Activated naive CD4-positive, alpha-beta T cell treated with anti-CD3 and anti-CD28 coated beads, Interleukin-2, amount 10 ng/mL, durations not matched to agents 7 days and 5 days (primary cell): Measurements from ENCODE around the gene GLB1L2.
A peak's percentile ranks its signal among the peaks of the same experiment; 100 is the strongest.

Experiments used
- CTCF ChIA-PET: fragments of 350-600 bp; sonication (Branson Sonifier 250); formaldehyde crosslinking; loops from one replicate; lab custom pipeline; 2021; ENCODE audit warnings: antibody characterized with exemption; lab: Charles Lee
- DNase-seq: peaks from one replicate; pipeline ENCODE4 v3.0.0-alpha.2; 2020
- H3K27ac Mint-ChIP-seq: one replicate; pipeline ENCODE4 v1.8.0; 2021; ENCODE audit warnings: mild to moderate bottlenecking, moderate library complexity, mixed read lengths
- H3K27me3 Mint-ChIP-seq: one replicate; pipeline ENCODE4 v1.8.0; 2021; ENCODE audit warnings: mild to moderate bottlenecking, mixed read lengths
- H3K36me3 Mint-ChIP-seq: one replicate; pipeline ENCODE4 v1.8.0; 2021; ENCODE audit warnings: mixed read lengths
- H3K4me1 Mint-ChIP-seq: one replicate; pipeline ENCODE4 v1.8.0; 2021; ENCODE audit warnings: mixed read lengths
- H3K4me3 Mint-ChIP-seq: one replicate; pipeline ENCODE4 v1.8.0; 2021; ENCODE audit warnings: mild to moderate bottlenecking, moderate library complexity, mixed read lengths
- H3K9me3 Mint-ChIP-seq: one replicate; pipeline ENCODE4 v1.8.0; 2021; ENCODE audit warnings: mixed read lengths

GLB1L2 gene

GRCh38 chr11:134374171-134374570, 42.4 kb downstream of the GLB1L2 start:
- Mint-ChIP-seq H3K4me3 (no peak overlapping the region), H3K27me3 (peaks cover 17% of the 10 kb centered on the region), H3K9me3 (no peaks in the 10 kb centered on the region), H3K36me3 (no peaks in the 10 kb centered on the region), H3K27ac (no peak overlapping the region), H3K4me1 (no peaks in the 10 kb centered on the region)
- DNase-seq: no peak
- CTCF ChIA-PET: no interaction called here

GRCh38 chr11:134374891-134375550, 43.2 kb downstream of the GLB1L2 start:
- Mint-ChIP-seq H3K4me3 (no peak overlapping the region), H3K9me3 (no peaks in the 10 kb centered on the region), H3K36me3 (no peaks in the 10 kb centered on the region), H3K27ac (no peak overlapping the region), H3K4me1 (no peaks in the 10 kb centered on the region), H3K27me3 (peaks cover 25% of the 10 kb centered on the region)
- DNase-seq: no peak
- CTCF ChIA-PET: no interaction called here

GRCh38 chr11:134376150-134376921, 44.5 kb downstream of the GLB1L2 start:
- Mint-ChIP-seq H3K4me1 (no peaks in the 10 kb centered on the region), H3K27me3 (peaks cover 36% of the 10 kb centered on the region)

GRCh38 chr11:134377876-134378275, 46.1 kb downstream of the GLB1L2 start:
- Mint-ChIP-seq H3K27me3 (peaks cover 47% of the 10 kb centered on the region), H3K4me1 (no peaks in the 10 kb centered on the region), H3K9me3 (no peaks in the 10 kb centered on the region), H3K27ac (no peak overlapping the region), H3K36me3 (no peaks in the 10 kb centered on the region), H3K4me3 (no peak overlapping the region)
- CTCF ChIA-PET: interaction anchor here (0.9 kb wide), 1 partner anchor 11 kb away, joined by 3 read pairs; no protein-coding TSS in a partner anchor
- no peak for DNase-seq

More at GRCh38 chr11:134376150-134376921, 44.5 kb downstream of the GLB1L2 start:
- CTCF ChIA-PET: interaction anchor here (0.6 kb wide), 1 partner anchor 1168 kb away, joined by 3 read pairs; no protein-coding TSS in a partner anchor
- no peaks in the 10 kb centered on the region for H3K36me3 Mint-ChIP-seq
- H3K9me3 Mint-ChIP-seq: no peaks in the 10 kb centered on the region
- H3K4me3 Mint-ChIP-seq: no peak overlapping the region
- no peak overlapping the region for H3K27ac Mint-ChIP-seq
- DNase-seq: no peak

GRCh38 chr11:134379241-134379640, 47.5 kb downstream of the GLB1L2 start:
- Mint-ChIP-seq H3K27ac (no peak overlapping the region), H3K36me3 (no peaks in the 10 kb centered on the region), H3K4me1 (no peaks in the 10 kb centered on the region), H3K4me3 (no peak overlapping the region), H3K9me3 (no peaks in the 10 kb centered on the region), H3K27me3 (peaks cover 61% of the 10 kb centered on the region)
- CTCF ChIA-PET: no interaction called here
- DNase-seq: no peak

GRCh38 chr11:134380229-134380628, 48.4 kb downstream of the GLB1L2 start:
- H3K27ac Mint-ChIP-seq: no peak overlapping the region
- no peaks in the 10 kb centered on the region for H3K36me3 Mint-ChIP-seq
- peaks cover 71% of the 10 kb centered on the region for H3K27me3 Mint-ChIP-seq
- no peaks in the 10 kb centered on the region for H3K9me3 Mint-ChIP-seq
- no peak for DNase-seq
- peaks cover 7% of the 10 kb centered on the region for H3K4me1 Mint-ChIP-seq
- CTCF ChIA-PET: no interaction called here
- H3K4me3 Mint-ChIP-seq: no peak overlapping the region

- Mint-ChIP-seq H3K4me1 (peaks cover 11% of the 10 kb centered on the region), H3K9me3 (no peaks in the 10 kb centered on the region), H3K27ac (no peak overlapping the region), H3K27me3 (peaks cover 76% of the 10 kb centered on the region), H3K36me3 (no peaks in the 10 kb centered on the region), H3K4me3 (no peak overlapping the region)
- DNase-seq: no peak
- CTCF ChIA-PET: no interaction called here
These were observed 49.0 kb downstream of the GLB1L2 start for GRCh38 chr11:134380785-134381184.

- H3K4me1 Mint-ChIP-seq: peaks cover 26% of the 10 kb centered on the region
- H3K27me3 Mint-ChIP-seq: peaks cover 85% of the 10 kb centered on the region
- no peak overlapping the region for H3K27ac Mint-ChIP-seq
- H3K4me3 Mint-ChIP-seq: no peak overlapping the region
- CTCF ChIA-PET: no interaction called here
- H3K36me3 Mint-ChIP-seq: no peaks in the 10 kb centered on the region
- no peak for DNase-seq
- H3K9me3 Mint-ChIP-seq: no peaks in the 10 kb centered on the region
These were observed 50.5 kb downstream of the GLB1L2 start for GRCh38 chr11:134382257-134382656.

- CTCF ChIA-PET: no interaction called here
- H3K27me3 Mint-ChIP-seq: peaks cover 86% of the 10 kb centered on the region
These were observed 51.0 kb downstream of the GLB1L2 start for GRCh38 chr11:134382830-134383229.

GRCh38 chr11:134383576-134384221, 51.9 kb downstream of the GLB1L2 start:
- H3K4me1 Mint-ChIP-seq: peaks cover 39% of the 10 kb centered on the region
- no peaks in the 10 kb centered on the region for H3K9me3 Mint-ChIP-seq
- H3K4me3 Mint-ChIP-seq: no peak overlapping the region
- DNase-seq: no peak
- H3K36me3 Mint-ChIP-seq: no peaks in the 10 kb centered on the region
- no peak overlapping the region for H3K27ac Mint-ChIP-seq
- CTCF ChIA-PET: no interaction called here
- H3K27me3 Mint-ChIP-seq: peaks cover 89% of the 10 kb centered on the region

More at GRCh38 chr11:134382830-134383229, 51.0 kb downstream of the GLB1L2 start:
- Mint-ChIP-seq H3K36me3 (no peaks in the 10 kb centered on the region), H3K4me1 (peaks cover 31% of the 10 kb centered on the region), H3K27ac (no peak overlapping the region), H3K4me3 (no peak overlapping the region), H3K9me3 (no peaks in the 10 kb centered on the region)
- DNase-seq: no peak

GRCh38 chr11:134384406-134384805, 52.6 kb downstream of the GLB1L2 start:
- Mint-ChIP-seq H3K4me1 (peaks cover 44% of the 10 kb centered on the region), H3K27me3 (peaks cover 86% of the 10 kb centered on the region)

GRCh38 chr11:134385171-134385570, 53.4 kb downstream of the GLB1L2 start:
- CTCF ChIA-PET: no interaction called here
- H3K4me1 Mint-ChIP-seq: peaks cover 44% of the 10 kb centered on the region
- H3K9me3 Mint-ChIP-seq: no peaks in the 10 kb centered on the region
- no peak overlapping the region for H3K27ac Mint-ChIP-seq
- H3K27me3 Mint-ChIP-seq: peaks cover 86% of the 10 kb centered on the region
- DNase-seq: no peak
- H3K36me3 Mint-ChIP-seq: no peaks in the 10 kb centered on the region
- H3K4me3 Mint-ChIP-seq: no peak overlapping the region

More at GRCh38 chr11:134384406-134384805, 52.6 kb downstream of the GLB1L2 start:
- no peak for DNase-seq
- Mint-ChIP-seq H3K36me3 (no peaks in the 10 kb centered on the region), H3K9me3 (no peaks in the 10 kb centered on the region), H3K27ac (no peak overlapping the region), H3K4me3 (no peak overlapping the region)
- CTCF ChIA-PET: no interaction called here

GRCh38 chr11:134385774-134386565, 54.2 kb downstream of the GLB1L2 start:
- no peak overlapping the region for H3K4me3 Mint-ChIP-seq
- no peak overlapping the region for H3K27ac Mint-ChIP-seq
- H3K36me3 Mint-ChIP-seq: no peaks in the 10 kb centered on the region
- peaks cover 46% of the 10 kb centered on the region for H3K4me1 Mint-ChIP-seq
- CTCF ChIA-PET: no interaction called here
- peaks cover 86% of the 10 kb centered on the region for H3K27me3 Mint-ChIP-seq
- no peaks in the 10 kb centered on the region for H3K9me3 Mint-ChIP-seq
- no peak for DNase-seq

- CTCF ChIA-PET: no interaction called here
- Mint-ChIP-seq H3K9me3 (no peaks in the 10 kb centered on the region), H3K4me3 (peak overlapping the region; percentile 17), H3K27ac (peak overlapping the region; percentile 66), H3K4me1 (peaks cover 46% of the 10 kb centered on the region), H3K36me3 (no peaks in the 10 kb centered on the region), H3K27me3 (peaks cover 90% of the 10 kb centered on the region)
- no peak for DNase-seq
These were observed 55.2 kb downstream of the GLB1L2 start for GRCh38 chr11:134386945-134387344.
